Effector CD4-positive, alpha-beta T cell (primary cell): ENCODE measurements around the gene SYNGAP1.
"Not testable (repeated sequence)": the region's sequence is repeated elsewhere in the genome, so short reads cannot be mapped to it uniquely, and the experiment has no call there.

Experiments
- DNase-seq: peaks from one replicate; pipeline ENCODE4 v3.0.0-alpha.2; 2020

SYNGAP1 gene

DNA sequence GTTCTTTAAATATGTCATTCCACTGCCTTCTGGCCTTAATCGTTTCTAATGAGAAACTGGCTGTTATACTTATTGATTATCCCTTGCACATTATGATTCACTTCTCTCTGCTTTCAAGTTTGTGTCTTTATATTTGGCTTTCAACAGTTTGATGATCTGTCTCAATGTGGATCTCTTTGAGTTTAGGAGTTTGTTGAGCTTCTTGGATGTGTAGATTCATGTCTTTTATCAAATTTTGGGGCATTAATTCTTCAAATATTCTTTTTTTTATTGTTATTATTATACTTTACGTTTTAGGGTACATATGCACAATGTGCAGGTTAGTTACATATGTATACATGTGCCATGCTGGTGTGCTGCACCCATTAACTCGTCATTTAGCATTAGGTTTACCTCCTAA is 63.8 kb downstream of the SYNGAP1 start:
- DNase-seq, result no peak

DNA sequence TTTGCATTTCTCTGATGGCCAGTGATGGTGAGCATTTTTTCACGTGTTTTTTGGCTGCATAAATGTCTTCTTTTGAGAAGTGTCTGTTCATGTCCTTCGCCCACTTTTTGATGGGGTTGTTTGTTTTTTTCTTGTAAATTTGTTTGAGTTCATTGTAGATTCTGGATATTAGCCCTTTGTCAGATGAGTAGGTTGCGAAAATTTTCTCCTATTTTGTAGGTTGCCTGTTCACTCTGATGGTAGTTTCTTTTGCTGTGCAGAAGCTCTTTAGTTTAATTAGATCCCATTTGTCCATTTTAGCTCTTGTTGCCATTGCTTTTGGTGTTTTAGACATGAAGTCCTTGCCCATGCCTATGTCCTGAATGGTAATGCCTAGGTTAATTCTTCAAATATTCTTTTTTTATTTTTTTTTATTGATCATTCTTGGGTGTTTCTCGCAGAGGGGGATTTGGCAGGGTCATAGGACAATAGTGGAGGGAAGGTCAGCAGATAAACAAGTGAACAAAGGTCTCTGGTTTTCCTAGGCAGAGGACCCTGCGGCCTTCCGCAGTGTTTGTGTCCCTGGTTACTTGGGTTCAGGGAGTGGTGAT is 64.9 kb downstream of the SYNGAP1 start:
- DNase-seq, result not testable (repeated sequence)

DNA sequence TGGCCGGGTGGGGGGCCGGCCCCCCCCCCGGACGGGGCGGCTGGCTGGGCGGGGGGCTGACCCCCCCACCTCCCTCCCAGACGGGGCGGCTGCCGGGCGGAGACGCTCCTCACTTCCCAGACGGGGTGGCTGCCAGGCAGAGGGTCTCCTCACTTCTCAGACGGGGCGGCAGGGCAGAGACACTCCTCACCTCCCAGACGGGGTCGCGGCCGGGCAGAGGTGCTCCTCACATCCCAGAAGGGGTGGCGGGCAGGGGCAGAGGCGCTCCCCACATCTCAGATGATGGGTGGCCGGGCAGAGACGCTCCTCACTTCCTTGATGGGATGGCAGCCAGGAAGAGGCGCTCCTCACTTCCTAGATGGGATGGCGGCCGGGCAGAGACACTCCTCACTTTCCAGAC is 65.8 kb downstream of the SYNGAP1 start:
- DNase-seq, result not testable (repeated sequence)

DNA sequence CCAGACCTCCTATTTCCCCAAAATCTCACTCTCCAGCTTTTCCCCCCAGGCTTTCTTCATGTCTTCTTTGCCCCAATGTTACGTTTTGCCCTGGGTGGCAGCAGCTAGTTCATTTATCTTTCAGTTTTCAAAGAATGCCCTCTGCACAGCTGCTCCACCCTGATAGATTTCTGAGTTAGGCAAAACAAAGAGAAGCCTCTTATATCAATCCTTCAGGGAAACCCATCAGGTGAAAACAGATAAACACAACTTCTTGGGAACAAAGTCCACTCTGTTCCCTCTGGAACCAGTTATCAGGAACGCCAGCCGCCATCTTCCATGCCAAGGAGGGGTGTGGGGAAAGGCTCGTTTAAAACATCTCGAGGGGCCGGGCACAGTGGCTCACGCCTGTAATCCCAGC is 68.5 kb downstream of the SYNGAP1 start:
- DNase-seq, result no peak

DNA sequence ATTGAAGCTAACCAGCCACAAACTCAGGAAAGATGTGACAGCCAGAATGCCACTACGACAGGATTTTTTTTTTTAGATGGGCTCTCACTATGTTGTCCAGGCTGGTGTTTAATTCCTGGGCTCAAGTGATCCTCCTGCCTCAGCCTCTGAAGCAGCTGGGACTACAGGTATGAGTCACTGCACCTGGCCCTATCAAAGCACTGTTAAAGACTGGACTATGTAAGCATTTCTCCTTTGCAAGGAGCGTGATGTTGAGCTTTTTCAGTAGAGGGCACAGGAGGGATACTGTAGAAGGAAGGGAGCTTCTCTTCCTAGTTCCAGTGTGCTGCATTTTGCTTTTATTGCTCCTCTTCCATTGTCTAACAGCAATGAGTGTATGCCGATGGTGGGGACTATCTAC is 70.3 kb downstream of the SYNGAP1 start:
- DNase-seq, result no peak

DNA sequence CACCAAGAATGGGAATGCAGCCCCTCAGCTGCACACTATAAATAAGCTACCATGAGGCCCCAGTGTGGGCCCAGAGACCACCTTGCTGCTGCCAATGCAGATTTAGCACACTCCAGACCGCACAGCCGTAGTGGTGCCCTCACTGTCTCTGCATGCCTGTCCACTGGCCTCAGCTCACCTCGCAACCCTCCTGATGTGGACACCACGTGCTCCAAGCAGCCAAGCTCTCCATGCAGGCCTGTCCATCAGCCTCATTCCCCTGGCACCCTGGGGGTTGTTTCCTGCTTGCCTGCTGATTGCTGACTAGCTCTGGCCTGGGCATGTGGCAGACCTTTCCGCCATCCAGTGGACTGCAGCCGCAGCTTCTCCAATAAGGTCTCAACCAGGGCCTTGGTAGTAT is 70.8 kb downstream of the SYNGAP1 start:
- DNase-seq, result no peak

DNA sequence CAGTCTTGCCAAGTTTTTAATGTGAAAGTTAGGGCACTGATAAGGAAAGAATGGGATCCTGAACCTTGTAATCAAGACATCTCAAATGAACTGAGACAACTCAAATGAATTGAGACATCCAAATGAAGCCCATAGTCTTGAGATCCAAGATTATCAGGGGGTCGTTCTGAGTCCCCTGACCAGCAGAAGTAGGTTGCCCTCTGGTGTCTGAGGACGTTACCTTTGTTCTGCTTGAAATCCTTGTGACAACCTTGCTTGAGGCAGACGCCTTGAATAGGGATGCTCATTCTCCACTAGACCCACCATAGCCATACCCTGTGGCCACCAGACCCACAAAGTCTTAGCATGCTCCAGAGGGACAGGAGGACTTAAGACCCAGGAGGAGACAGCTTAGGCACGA is 72.2 kb downstream of the SYNGAP1 start:
- DNase-seq, result no peak

DNA sequence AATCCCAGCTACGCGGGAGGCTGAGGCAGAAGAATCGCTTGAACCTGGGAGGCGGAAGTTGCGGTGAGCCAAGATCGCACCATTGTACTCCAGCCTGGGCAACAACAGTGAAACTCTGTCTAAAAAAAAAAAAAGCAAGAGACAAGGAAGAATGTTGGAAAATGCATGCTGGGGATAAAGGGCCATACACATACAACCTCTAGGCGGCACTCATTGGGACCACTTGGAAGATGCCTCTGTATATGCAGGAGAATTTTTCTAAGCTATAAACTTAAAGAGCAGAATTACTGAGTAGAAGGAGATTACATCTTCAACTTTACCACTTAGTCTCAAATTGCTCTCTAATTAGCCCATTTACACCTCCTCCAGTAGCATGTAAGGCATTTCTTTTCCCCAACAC is 77.3 kb downstream of the SYNGAP1 start:
- no peak for DNase-seq

DNA sequence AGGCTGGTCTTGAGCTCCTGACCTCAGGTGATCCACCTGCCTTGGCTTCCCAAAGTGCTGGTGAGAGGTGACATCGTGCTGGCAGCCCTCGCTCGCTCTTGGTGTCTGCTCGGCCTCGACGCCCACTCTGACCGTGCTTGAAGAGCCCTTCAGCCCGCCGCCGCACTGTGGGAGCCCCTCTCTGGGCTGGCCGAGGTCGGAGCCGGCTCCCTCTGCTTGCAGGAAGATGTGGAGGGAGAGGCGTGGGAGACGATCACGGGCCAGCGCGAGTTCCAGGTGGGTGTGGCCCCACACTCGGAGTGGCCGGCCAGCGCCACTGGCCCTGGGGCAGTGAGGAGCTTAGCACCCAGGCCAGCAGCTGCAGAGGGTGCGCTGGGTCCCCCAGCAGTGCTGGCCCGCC is 82.6 kb downstream of the SYNGAP1 start:
- DNase-seq, result no peak

DNA sequence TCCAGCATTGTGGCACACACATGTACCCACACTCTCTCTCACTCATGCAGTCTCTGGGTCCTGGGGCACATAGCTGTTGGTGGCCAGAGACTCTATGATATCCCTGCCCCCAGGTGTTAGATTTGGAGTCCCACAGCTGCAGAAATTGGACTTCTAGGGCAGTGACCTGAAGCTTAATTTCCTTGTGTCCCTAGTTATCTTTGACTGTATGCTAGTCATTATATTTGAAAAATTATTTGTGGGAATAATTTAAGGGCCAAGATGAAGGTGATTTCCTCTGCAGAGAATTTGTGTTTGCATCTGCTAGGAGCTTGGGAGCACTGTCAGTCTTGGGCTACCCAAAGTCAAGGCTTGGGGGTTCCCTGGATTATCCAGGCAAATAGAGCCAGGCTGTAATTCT is 84.6 kb downstream of the SYNGAP1 start:
- DNase-seq, result no peak
